Activated T-helper 2 cell treated with anti-CD3 and anti-CD28 coated beads, Interferon-gamma antibody, Interleukin-2, Interleukin-4, amounts not matched to agents 10 μg/mL and 5 μg/mL and 100 μg/mL, durations not matched to agents 14 hours and 24 hours and 36 hours (primary cell): ENCODE measurements around the gene LDB2. TPM values are rescaled to one million over a fixed set of nuclear protein-coding genes. Genes with fewer than 3 reads are reported as not detected.

ENCODE experiments used
- DNase-seq: peaks from one replicate; pipeline ENCODE4 v3.0.0; 2021; ENCODE audit warnings: low spot score
- H3K27ac Mint-ChIP-seq: one replicate; pipeline ENCODE4 v1.8.0; 2021; ENCODE audit warnings: mixed read lengths
- H3K27me3 Mint-ChIP-seq: one replicate; pipeline ENCODE4 v1.8.0; 2021; ENCODE audit warnings: low read depth, mixed read lengths
- H3K36me3 Mint-ChIP-seq: one replicate; pipeline ENCODE4 v1.8.0; 2021; ENCODE audit warnings: low read depth, mixed read lengths
- H3K4me1 Mint-ChIP-seq: one replicate; pipeline ENCODE4 v1.8.0; 2021; ENCODE audit warnings: low read depth, mixed read lengths
- H3K4me3 Mint-ChIP-seq: one replicate; pipeline ENCODE4 v1.8.0; 2021; ENCODE audit warnings: low read depth, mild to moderate bottlenecking, moderate library complexity, mixed read lengths
- H3K9me3 Mint-ChIP-seq: one replicate; pipeline ENCODE4 v1.8.0; 2021; ENCODE audit warnings: mixed read lengths
- intact Hi-C: fragments of 100-400 bp; cut with micrococcal nuclease; formaldehyde crosslinking; loops from one replicate; pipeline ENCODE4 v1.15.1; 2023
- total RNA-seq: library from RNA; stranded (reverse); gene quantifications from 2 replicates; pipeline ENCODE4 v1.2.3, GENCODE V29; 2022

LDB2 gene
- total RNA-seq, 1 donor from 2014 or later = not detected

DNA sequence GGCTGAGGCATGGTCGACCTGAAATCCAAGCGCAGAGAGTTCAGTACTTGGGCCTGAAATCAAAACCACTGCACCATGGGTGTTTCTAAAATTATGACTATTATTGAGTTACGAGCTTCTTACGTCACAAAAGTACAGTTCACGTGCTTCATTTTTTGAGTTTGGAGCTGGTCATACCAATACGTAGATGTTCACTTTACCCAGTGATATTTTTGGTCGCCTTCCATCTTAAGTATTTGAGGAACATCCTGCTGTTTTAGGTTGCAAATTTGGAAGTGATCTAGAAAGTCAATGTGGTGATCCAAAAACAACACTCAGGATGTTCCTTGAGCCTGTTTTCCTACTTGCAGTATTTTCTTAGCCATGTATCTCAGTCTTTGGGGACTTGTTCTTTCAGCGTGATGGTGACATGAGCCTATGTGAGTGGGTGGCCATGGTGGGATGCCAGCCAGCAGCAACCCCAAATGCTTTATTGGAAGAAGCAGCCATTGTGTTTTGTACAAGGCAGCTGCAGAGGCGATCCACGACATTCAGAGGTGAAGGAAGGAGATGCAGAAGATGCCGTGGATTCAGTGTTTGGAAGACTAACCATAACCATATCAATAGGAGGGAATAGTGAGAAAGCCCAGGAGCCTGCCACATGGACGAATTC lies 28.7 kb downstream of the LDB2 start:
- H3K36me3 Mint-ChIP-seq = no peaks in the 10 kb centered on the region
- intact Hi-C loops = no loop called here
- DNase-seq = no peak
- no peaks in the 10 kb centered on the region for H3K4me1 Mint-ChIP-seq
- H3K9me3 Mint-ChIP-seq = no peaks in the 10 kb centered on the region
- no peak overlapping the region for H3K27ac Mint-ChIP-seq
- no peak overlapping the region for H3K4me3 Mint-ChIP-seq
- H3K27me3 Mint-ChIP-seq = no peaks in the 10 kb centered on the region

DNA sequence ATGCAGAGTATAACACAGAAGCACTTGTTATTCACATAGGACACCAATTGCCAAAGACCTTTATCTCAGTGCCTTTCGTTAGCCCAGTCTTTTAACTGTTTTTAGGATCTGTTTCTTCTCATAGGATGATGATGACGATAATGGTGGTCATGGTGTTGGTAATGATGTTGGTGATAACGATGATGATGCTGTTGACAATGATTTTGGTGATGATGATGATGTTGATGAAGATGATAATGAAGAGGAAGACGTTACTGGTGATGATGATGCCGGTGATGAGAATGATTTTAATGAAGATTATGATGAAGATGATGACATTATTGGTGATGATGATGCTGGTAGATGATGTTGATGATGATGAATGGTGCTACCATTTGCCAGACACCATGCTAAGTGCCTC lies 29.8 kb downstream of the LDB2 start:
- H3K27me3 Mint-ChIP-seq = no peaks in the 10 kb centered on the region
- DNase-seq = no peak
- no peaks in the 10 kb centered on the region for H3K36me3 Mint-ChIP-seq
- H3K27ac Mint-ChIP-seq = no peak overlapping the region
- no peak overlapping the region for H3K4me3 Mint-ChIP-seq
- H3K9me3 Mint-ChIP-seq = no peaks in the 10 kb centered on the region
- H3K4me1 Mint-ChIP-seq = no peaks in the 10 kb centered on the region
- intact Hi-C loops = no loop called here

DNA sequence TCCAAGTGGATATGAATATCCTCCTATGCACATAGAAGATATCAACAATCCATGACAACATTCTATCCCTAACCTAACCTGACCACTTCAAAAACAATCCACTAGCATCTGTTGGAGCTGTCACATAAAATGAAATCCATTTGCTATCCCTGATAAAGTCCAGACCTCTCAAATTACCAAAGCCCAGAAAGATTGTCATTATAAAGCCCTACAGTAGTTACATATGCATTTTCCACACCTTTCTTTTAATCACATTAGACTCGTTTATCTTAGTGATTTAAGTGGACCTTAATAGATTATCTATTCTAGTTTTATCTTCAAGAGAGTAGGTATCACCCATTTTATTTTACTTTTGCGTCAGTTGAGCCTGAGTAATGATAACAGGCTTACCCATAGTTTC lies 30.6 kb downstream of the LDB2 start:
- no peak overlapping the region for H3K27ac Mint-ChIP-seq

DNA sequence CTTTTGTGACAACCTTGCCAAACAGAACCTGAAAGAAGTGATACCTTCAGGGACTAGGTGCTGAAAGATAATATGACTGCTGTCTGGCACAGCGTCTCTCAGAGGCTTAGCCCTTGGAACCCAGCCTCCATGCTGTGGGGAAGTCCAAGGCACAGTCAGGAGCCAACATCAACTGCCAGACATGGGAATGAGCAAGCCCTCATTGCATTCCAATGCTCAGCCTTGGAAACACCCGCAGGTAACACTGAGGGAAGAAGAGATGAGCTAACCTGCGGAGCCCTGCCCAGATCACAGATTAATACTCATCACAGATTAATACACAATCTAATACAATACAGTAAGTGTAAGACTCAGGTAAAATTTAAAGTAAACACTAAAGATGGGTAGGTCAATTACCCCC lies 31.5 kb downstream of the LDB2 start:
- H3K9me3 Mint-ChIP-seq = no peaks in the 10 kb centered on the region
- H3K4me3 Mint-ChIP-seq = no peak overlapping the region
- intact Hi-C loops = no loop called here
- H3K27ac Mint-ChIP-seq = no peak overlapping the region
- DNase-seq = no peak
- no peaks in the 10 kb centered on the region for H3K36me3 Mint-ChIP-seq
- no peaks in the 10 kb centered on the region for H3K4me1 Mint-ChIP-seq
- no peaks in the 10 kb centered on the region for H3K27me3 Mint-ChIP-seq

More for the DNA sequence above, 30.6 kb downstream of the LDB2 start:
- intact Hi-C loops = no loop called here
- H3K36me3 Mint-ChIP-seq = no peaks in the 10 kb centered on the region
- H3K4me1 Mint-ChIP-seq = no peaks in the 10 kb centered on the region
- H3K4me3 Mint-ChIP-seq = no peak overlapping the region
- H3K9me3 Mint-ChIP-seq = no peaks in the 10 kb centered on the region
- no peaks in the 10 kb centered on the region for H3K27me3 Mint-ChIP-seq
- no peak for DNase-seq

DNA sequence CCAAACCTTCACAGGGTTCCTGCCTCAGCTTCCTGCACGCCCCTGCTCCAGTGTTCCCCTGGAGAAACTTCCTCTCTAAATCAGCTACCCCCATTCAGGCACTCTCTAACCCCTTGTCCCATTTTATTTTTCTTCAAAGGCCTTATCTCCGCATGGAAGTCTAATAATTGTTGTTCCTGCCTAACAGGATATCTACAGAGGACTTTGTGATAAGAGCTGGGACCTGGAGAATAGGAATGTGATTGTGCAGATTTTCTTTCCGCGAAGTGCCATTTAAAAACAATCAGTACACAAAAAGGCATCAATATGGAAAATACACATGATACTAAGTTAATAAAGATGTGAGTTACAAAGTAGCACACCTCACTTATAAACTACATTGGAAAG lies 32.6 kb downstream of the LDB2 start:
- Mint-ChIP-seq H3K4me1 (no peaks in the 10 kb centered on the region), H3K27ac (no peak overlapping the region), H3K27me3 (no peaks in the 10 kb centered on the region), H3K4me3 (no peak overlapping the region), H3K9me3 (no peaks in the 10 kb centered on the region), H3K36me3 (no peaks in the 10 kb centered on the region)
- intact Hi-C loops = no loop called here
- DNase-seq = no peak

DNA sequence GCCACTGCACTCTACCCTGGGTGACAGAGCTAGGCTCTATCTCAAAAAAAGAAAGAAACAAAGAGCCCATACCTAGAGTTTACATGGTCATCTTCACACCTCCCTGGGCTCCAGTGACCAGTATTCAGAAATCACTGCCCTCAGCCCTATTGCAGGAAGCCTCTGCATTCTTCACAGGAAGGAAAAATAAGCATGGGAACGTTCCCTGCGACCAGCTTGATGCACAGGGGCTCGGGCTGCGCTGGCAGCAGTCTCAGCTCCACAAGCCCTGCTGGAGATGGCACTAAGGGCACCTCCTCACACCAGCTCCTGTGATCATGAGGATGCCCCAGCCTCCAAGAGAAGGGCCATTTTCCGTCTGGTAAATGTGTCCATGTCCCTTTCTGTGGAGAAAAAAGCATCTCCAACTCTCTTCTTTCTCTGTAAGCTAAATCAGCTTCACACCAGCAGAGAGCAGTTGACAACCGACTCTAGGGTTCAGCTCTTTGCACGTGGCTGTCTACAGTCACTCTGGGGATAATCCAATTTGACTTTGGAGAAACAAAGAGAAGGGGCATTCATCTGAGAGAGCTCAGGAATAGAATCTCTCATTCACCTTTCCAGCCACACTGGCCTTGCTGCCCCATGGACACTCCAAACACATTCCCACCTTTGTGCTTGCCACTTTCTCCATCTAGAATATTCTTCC lies 33.1 kb downstream of the LDB2 start:
- no peak overlapping the region for H3K27ac Mint-ChIP-seq
- DNase-seq = no peak
- H3K4me1 Mint-ChIP-seq = no peaks in the 10 kb centered on the region
- H3K27me3 Mint-ChIP-seq = no peaks in the 10 kb centered on the region
- intact Hi-C loops = no loop called here
- H3K4me3 Mint-ChIP-seq = no peak overlapping the region
- H3K36me3 Mint-ChIP-seq = no peaks in the 10 kb centered on the region
- no peaks in the 10 kb centered on the region for H3K9me3 Mint-ChIP-seq

DNA sequence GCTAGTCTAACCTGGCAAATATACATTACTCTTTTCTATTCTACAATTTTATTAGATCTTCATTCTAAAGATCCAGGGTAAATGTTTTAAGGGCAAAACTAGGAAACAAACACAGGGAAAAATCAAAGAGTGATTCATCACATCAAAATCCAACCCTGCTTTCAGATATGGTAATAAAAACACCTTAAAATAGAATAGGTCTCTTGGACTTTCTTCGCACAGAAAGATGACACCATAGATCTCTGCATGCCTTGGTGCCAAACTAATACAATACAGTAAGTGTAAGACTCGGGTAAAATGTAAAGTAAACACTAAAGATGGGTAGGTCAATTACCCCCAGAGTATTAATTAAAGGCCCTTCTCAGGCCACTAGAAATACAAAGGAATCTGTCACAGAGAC lies 34.2 kb downstream of the LDB2 start:
- H3K9me3 Mint-ChIP-seq = no peaks in the 10 kb centered on the region
- DNase-seq = no peak
- no peaks in the 10 kb centered on the region for H3K4me1 Mint-ChIP-seq
- H3K4me3 Mint-ChIP-seq = no peak overlapping the region
- no peak overlapping the region for H3K27ac Mint-ChIP-seq
- intact Hi-C loops = no loop called here
- H3K36me3 Mint-ChIP-seq = no peaks in the 10 kb centered on the region
- H3K27me3 Mint-ChIP-seq = no peaks in the 10 kb centered on the region

DNA sequence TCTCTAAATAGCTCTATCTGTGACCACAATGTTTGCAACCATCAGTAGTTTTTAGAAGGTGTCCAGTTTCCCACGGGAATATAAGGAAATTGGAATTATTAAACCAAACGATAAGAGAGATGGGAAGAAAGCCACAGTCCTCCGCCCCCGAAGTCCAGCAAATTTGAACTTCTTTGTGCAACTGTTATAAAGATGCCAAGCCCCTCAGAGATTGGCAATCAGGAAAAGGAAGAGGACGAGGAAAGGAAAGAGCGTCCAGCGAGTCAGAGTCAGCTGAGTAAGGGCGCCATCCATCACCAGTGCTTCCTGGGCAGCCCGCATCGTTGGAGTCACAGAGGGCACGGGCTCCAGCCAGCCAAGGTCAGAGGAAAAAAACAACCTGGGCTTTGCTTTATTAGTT lies 35.7 kb downstream of the LDB2 start:
- DNase-seq = no peak
- H3K27me3 Mint-ChIP-seq = no peaks in the 10 kb centered on the region
- intact Hi-C loops = no loop called here
- H3K36me3 Mint-ChIP-seq = no peaks in the 10 kb centered on the region
- H3K27ac Mint-ChIP-seq = no peak overlapping the region
- H3K9me3 Mint-ChIP-seq = no peaks in the 10 kb centered on the region
- no peak overlapping the region for H3K4me3 Mint-ChIP-seq
- H3K4me1 Mint-ChIP-seq = no peaks in the 10 kb centered on the region

DNA sequence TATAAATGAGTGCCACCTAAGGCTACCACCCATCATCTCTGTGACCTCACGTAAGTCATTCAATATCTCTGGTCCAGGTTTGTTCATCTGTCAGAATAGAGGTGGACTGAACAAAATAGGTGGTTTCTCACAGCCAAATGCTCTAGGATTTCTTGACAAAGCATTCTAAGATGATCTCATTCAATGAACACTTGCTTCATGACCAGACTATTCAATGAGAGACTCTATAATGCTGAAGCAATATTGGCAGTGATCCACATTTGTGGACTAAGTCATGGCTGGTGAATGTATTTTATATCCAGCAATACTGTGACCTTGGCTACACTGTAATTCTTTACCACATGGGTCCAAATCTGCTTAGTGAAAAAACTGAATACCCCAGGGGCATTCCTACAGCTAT lies 37.9 kb downstream of the LDB2 start:
- H3K9me3 Mint-ChIP-seq = no peaks in the 10 kb centered on the region
- intact Hi-C loops = no loop called here

DNA sequence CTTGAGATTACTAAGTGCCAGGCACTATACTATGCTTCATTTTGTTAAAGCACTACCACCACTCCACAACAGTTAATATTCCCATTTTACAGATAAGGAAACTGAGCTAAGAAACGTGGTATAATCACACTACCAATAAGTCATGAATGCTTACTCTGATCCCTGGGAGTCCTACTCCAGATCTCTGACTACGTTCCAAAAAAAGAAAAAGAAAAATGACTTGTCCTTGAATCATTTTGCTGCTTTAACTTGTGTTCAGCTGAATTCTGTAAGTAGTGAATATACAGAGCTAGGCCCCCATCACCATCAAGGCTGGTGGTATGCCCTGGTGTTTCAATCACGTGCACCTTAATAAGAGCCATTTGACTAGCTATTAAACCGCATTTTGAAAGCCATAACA lies 39.4 kb downstream of the LDB2 start:
- intact Hi-C loops = no loop called here
- Mint-ChIP-seq H3K4me3 (no peak overlapping the region), H3K36me3 (no peaks in the 10 kb centered on the region), H3K27me3 (no peaks in the 10 kb centered on the region), H3K9me3 (no peaks in the 10 kb centered on the region), H3K27ac (no peak overlapping the region), H3K4me1 (no peaks in the 10 kb centered on the region)
- DNase-seq = no peak

More for the DNA sequence above, 37.9 kb downstream of the LDB2 start:
- Mint-ChIP-seq H3K27ac (no peak overlapping the region), H3K27me3 (no peaks in the 10 kb centered on the region), H3K4me3 (no peak overlapping the region), H3K36me3 (no peaks in the 10 kb centered on the region), H3K4me1 (no peaks in the 10 kb centered on the region)
- no peak for DNase-seq

DNA sequence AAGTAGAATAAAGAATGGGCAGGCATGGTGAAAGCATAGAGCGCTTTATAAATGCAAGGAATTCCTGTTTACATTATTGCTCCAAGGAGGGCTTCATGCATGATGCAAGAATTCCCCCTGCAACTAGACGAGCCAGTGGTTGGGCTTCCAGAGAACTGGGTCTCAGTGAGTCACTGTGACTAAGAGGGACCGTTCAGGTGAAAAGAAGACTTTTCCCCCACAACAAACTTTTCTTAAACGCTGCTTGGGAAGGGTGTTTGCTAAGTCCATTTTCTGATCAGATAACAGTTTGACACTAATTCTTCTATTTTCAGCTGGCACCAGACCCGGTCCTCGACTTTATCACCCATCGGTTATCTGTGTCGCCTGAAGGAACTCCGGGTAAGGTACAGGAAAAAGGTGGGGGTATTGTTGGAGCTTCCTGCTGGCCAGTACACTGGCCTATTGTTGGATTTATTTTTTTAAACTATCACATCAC lies 40.1 kb downstream of the LDB2 start:
- Mint-ChIP-seq H3K27ac (no peak overlapping the region), H3K36me3 (no peaks in the 10 kb centered on the region), H3K4me3 (no peak overlapping the region), H3K27me3 (no peaks in the 10 kb centered on the region), H3K4me1 (no peaks in the 10 kb centered on the region), H3K9me3 (no peaks in the 10 kb centered on the region)
- DNase-seq = no peak
- intact Hi-C loops = no loop called here

DNA sequence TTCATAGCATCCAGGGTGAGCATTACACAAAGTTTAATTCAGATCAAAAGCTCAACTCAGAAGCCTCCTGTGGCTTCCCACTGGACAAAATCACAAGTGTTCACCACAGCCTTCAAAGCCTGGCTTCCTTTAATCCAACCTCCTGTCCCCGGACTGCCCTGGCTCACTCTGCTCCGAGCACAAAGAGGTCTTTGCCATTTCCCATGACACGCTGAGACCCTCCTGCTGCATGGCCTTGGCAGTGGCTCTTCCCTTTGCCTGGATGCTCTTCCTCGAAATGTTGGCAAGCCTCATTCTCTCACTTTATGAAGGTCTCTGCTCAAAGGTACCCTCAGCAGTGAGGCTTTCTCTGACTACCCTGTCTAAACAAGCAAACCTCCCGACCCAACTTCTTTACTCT lies 41.0 kb downstream of the LDB2 start:
- no peak overlapping the region for H3K4me3 Mint-ChIP-seq
- no peaks in the 10 kb centered on the region for H3K27me3 Mint-ChIP-seq
- intact Hi-C loops = no loop called here
- H3K27ac Mint-ChIP-seq = no peak overlapping the region
- no peaks in the 10 kb centered on the region for H3K9me3 Mint-ChIP-seq
- H3K36me3 Mint-ChIP-seq = no peaks in the 10 kb centered on the region
- DNase-seq = no peak
- no peaks in the 10 kb centered on the region for H3K4me1 Mint-ChIP-seq

DNA sequence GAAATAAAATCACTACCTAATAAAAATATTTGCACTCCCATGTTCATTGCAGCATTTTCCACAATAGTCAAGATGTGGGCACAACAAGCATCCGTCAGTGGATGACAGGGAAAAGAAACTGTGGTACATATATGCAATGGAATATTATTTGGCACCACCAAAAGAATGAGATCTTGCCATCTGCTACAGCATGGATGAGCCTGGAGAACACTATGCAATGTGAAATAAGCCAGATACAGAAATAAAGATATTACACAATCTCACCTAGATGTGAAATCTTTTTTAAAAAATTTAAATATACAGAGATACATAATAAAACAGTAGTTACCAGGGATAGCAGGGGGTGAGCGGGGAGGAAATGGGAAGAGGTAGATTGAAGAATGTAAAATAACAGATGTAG lies 44.8 kb downstream of the LDB2 start:
- Mint-ChIP-seq H3K4me3 (no peak overlapping the region), H3K36me3 (no peaks in the 10 kb centered on the region), H3K4me1 (no peaks in the 10 kb centered on the region), H3K27ac (no peak overlapping the region), H3K9me3 (no peaks in the 10 kb centered on the region), H3K27me3 (peaks cover 2% of the 10 kb centered on the region)
- no peak for DNase-seq
- intact Hi-C loops = no loop called here
